Mammary epithelial cell (primary cell): Measurements from ENCODE around the gene SPHK2.

ENCODE experiments used
- CTCF ChIP-seq, 2 donors: IDR thresholded peaks in 1 of 2; conservative IDR thresholded peaks in 1 of 2; 2 replicates each; pipeline ENCODE4 v1.5.1; 2011 to 2012; ENCODE audit warnings: inconsistent platforms in 2 of 2, low read length in 2 of 2, mild to moderate bottlenecking in 2 of 2, control low read depth in 1 of 2, low read depth in 1 of 2; ENCODE audit not compliant: insufficient read depth in 1 of 2; ENCODE audit errors: extremely low read depth in 1 of 2
- EZH2 ChIP-seq: IDR thresholded peaks from 2 replicates; pipeline ENCODE4 v1.6.1; 2012; ENCODE audit warnings: low read length, inconsistent platforms, borderline replicate concordance

DNA sequence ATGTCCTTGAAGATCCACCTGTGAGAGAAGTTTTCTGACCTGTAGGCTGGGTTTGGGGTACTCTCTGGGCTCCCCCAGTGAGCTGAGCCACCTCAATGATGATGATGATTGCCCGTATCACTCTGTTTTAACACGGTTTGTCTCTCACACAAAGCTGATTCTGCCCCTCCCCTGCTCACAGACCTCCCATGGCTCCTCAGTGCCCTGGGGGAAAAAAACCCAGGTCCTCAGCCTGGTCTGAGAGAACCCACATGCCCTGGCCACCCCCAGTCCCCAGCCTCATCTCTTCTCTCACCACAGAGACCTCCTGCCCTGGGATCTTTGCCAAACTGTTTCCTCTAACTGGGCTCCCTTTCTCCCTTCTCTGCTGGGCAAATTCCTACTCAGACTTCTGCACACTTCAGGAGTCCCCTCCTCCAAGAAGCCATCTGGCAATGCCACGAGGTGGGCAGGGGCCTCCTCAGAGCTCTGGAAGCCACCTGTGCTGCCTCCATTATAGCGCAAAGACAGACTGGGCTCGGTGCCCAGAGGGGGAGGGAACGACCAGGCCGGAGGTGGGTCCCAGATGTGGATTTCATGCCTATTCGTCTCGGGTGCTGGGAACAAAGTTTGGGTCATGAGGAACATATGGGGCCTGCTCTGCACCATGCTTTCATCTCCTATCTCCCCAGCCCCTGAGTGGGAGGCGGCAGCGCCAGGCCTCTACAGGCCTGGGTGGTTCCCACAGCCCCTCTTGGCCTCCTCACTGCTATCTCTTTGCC, 35.2 kb downstream of the SPHK2 start:
- TF ChIP-seq CTCF (conservative IDR thresholded peaks at IDR 0.05 in 1 of 2, IDR thresholded peaks at IDR 0.05 in 1 of 2; ENCODE audit: extremely low read depth in 1 of 2, insufficient read depth in 1 of 2, low read depth in 1 of 2, low read length in 2 of 2) (no peak), EZH2 (no peak)
